ENCODE results near the gene ANKRD9.
"Not testable (repeated sequence)": the region's sequence is repeated elsewhere in the genome, so short reads cannot be mapped to it uniquely, and the experiment has no call there.

The ANKRD9 gene

GRCh38 chr14:102537981-102538601 is 28.5 kb upstream of the ANKRD9 start:
- DNase-seq = no peak

GRCh38 chr14:102532204-102532658 is 22.7 kb upstream of the ANKRD9 start:
- no peak for DNase-seq

DNA sequence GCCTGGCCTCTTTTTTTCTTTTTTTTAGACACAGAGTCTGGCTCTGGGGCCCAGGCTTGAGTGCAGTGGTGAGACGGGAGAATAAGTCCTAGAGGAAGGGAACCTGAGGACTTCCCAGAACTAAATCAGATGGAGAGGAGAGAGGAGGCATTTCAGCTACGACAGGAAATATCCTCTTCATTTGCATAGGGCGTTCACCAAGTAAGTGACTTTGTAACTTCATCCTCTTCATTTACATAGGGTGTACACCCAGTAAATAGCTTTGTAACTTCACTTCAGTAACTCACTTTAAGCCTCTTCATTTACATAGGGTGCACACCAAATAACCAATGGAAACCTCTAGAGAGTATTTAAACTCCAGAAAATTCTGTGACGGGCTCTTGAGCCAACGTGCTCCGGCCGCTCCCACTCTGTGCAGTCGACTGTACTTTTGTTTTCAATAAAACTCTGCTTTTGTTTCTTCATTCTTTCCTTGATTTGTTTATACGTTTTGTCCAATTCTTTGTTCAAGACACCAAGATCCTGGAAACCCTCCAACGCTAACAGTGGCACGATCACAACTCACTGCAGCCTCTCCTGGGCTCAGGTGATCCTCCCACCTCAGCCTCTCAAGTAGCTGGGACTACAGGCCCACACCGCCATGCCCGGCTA is 21.4 kb upstream of the ANKRD9 start:
- DNase-seq = no peak

DNA sequence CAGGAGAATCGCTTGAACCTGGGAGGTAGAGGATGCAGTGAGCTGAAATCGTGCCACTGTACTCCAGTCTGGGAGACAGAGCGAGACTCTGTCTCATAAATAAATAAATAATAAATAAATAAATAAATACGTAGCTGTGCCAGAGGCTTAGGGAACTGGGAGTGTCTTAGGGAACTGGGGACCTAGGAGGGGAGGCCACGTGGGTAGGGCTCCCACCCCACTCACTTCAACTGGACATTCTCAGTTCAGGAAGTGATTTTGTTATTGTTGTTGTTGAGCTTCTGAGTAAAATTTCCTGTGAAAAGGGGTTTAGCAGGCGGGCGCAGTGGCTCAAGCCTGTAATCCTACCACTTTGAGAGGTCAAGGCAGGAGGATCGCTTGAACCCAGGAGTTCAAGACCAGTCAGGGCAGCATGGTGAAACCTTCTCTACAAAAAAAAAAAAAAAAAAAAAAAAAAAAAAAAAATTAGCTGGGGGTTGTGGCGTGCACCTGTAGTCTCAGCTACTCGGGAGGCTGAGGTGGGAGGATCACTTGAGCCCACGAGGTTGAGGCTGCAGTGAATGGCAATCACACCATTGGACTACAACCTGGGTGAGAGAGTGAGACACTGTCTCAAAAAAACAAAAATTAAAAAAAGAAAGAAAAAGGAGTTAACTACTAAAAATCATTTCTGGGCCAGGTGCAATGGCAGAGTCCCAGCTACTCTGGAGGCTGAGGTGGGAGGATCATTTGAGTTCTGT is 19.0 kb upstream of the ANKRD9 start:
- DNase-seq = no peak

GRCh38 chr14:102525929-102526497 is 16.4 kb upstream of the ANKRD9 start:
- no peak for DNase-seq

GRCh38 chr14:102525219-102525928 is 15.8 kb upstream of the ANKRD9 start:
- DNase-seq = no peak

GRCh38 chr14:102524451-102525218 is 15.1 kb upstream of the ANKRD9 start:
- peak; percentile 94 for DNase-seq

DNA sequence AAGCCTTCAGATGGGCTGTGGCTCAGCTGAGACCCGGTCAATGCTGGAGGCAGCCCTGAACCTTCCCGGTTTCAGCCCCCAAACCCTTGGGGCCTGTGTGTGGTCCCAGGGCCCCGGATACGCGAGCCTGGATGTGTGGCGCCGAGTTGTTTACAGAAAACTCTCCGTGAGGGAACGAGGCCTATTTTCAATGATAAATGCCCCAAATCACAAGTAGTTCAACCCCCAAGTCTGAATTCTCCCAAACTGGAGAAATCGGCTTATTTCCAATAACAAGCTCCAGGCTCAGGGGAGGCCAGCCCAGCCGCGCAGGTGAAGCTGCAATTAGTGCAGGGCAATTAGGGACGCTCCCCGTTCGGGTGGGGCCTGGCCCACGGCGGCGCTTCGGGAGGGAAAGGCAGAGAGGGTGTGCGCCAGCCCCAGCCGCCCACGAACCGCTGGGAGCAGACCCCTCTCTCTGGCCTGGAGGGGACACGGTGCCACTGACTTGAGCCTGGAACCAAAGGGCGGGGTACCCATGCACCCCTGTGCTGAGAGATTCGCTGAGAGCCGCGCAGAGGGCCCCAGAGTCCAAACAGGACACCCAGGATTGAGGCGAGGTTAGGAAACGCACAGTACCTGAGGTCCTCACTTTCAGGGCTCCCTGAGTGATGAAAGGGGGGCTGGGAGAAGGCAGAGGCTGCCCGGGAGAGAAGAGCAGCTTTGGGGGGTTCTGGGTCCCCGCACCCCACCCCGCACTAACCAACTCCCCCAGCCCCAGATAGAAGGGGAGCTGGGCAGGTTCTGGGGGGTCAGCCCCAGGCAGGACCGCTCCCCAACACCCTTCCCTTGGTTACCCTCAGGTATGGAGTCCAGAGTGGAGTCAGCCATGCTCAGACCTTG is 14.2 kb upstream of the ANKRD9 start:
- no peak for DNase-seq

DNA sequence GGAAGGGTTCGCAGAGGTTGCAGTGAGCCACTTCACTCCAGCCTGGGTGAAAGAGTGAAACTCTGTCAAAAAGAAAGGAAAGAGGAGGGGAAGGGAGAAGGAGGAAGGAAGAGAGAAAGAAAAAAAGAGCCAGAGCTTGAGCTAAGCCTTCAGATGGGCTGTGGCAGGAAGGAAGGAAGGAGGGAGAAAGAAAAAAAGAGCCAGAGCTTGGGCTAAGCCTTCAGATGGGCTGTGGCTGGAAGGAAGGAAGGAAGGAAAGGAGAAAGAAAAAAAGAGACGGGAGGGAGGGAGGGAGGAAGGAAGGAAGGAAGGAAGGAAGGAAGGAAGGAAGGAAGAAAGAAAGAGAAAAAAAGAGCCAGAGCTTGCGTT is 13.6 kb upstream of the ANKRD9 start:
- no peak for DNase-seq

- not testable (repeated sequence) for DNase-seq
These were observed 10.1 kb upstream of the ANKRD9 start for GRCh38 chr14:102519709-102520108.

DNA sequence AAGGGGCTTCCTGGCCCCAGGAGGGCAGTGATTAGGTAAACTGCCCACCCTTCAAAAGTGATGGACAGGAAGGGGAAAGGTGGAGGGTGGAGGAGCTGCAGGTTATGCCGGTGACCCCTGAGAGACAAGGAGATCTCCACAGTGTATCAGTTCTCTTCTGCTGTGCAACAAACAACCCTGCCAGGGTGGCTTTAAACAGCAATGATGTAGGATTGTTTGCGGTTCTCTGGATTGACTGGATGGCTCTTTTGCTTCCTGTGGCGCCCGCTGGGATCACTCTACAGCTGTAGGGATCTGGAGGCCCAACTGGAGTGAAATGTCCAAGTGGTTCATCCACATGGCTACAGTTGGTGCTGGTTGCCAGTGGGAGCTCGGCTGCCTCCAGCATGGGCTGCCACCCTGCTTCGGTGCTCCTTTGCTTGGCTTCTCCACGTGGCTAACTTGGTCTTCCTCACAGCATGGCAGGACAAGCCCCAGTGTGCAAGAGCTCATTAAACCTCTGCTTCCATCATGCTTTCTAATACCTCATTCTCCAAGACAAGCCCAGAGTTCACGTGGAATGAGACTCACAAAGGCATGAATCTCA is 8.6 kb upstream of the ANKRD9 start:
- DNase-seq = no peak

DNA sequence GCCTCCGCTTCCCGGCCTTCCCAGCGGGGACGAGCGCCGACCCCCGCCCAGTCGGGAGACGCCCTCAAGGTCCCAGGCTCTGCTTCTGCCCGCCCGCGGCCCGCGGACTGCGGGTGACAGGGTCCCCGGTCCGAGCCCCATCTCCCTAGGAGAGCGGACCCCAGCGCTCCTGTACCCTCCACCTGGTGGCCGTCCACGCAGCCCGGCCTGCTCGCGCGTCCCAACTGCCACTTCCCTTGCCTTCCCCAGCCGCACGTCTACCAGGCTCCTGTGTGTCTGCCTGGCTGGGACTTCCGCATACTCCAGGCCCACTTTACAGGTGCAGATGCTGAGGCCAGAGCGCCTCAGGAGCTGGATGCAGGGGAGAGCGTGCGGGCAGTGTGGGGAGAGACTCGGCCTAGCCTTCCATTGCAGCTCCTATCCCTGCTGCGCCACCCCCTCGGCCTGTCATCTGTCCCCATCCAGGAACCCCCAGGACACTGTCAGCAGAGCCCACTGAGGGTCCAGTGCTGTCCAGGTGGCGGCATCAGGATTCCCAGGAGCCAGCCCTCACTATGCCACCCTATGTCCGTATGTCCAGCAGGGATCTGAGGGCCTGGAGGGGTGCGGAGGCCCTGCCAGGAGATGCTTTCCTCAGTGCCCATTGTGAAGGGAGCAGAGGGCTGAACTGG is 8.0 kb upstream of the ANKRD9 start:
- no peak for DNase-seq

DNA sequence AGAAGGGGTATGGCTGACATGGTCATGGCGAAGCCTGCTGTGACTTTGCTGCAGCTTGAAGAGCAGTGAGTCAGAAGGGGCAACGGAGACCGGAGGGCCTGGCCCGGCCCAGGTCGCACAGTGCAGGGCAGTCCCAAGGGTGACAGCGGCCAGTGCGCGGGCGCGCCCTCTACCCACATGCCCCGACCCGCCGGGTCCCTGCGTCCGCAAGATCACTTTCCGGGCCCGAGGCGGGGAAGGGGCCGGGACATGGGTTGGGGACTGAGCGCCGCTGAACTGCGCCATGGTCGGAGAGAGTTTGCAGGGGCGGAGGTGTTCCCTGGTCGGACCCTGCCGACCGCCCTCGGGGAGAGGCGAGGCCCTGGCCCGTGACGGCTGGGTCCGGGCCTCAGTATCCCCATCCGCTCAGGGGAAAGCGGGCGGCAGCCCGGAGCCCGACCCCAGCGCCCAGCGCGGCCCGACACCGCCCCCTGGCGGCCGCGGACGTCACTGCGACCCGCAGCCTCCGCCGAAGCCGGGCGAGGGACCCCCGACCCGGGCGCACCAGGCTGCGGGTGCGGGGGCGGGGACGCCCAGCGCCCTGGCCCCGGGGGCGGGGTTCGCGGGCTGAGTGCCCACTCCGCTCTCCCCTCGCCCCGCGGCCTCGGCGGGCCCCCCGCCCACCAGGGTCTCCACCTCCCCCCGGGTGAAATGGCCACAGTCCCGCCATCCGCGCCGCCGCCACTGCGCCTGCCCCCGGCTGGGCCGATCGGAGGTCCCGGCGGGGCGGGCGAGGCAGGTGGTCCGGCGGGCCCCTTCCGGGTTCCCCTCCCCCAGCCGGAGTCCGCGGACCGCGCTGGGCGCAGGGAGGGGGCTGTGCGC is 7.2 kb upstream of the ANKRD9 start:
- DNase-seq = peak; percentile 64

DNA sequence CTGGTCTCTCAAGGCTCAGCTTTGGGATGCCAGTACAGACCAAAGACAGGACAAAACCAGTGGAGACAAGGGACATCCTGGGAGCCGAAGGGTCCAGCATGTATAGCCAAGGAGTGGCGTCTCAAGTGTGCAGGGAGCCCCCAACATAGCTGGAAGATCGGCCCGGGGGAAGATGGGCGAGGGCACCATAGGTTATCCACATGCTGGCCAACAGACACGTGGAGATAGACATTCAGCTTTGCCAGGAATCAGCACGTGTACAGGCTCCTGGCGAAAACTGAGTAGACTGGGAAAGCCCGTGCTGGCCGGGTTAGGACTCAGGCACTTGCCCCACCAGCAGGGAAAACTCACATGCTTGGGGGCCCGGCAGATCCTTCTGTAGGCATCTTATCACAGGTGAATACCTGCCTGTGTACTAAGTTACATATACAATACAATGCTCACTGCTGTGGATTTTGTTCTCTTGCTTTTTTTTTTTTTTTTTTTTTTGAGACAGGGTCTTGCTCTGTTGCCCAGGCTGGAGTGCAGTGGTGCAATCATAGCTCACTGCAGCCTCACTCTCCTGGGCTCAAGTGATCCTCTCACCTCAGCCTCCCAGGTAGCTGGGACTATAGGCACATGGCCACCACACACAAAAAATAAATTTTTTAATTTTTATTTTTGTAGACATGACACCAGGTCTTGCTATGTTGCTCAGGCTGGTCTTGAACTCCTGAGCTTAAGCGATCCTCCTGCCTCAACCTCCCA is 5.6 kb upstream of the ANKRD9 start:
- DNase-seq = no peak

DNA sequence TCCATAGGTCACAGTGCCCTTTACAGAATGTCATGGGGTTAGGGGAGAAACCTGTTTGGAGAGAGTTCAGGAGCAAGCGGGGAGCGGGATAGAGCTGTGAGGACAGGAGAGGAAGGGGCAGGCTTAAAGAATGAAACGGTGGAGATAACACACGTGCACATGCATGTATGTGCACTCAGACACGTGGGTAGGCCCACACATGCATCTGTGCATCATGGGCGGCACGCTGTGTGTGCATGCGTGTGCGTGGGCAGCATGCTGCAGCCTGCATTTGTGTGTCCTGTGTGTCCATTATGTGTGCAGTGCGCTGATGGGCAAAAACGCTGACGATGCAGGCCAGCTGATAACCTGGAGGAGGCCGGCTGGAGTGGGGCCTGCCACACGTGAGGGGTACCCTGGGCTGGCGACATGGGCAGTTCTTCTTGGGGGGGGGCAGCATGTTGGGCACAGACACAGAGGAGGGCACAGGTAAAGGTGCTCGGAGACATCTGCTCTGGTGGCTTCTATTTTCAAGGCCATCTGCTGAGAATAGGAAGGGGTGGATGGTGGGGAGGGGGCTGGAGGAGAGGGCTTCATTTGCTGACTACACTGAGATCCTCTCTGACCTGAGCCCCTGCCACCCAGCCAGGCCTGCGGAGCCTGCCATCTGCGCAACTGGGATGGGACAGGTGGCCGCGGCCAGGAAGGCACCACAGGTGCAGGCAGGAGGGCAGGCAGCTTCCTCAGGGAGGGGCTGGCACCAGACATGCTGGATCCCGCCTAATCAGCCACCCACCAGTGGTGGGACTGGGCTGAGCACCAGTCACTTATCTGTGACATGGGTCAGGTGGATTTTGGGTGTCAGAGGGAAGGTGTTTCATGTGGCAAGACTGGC is 4.6 kb upstream of the ANKRD9 start:
- no peak for DNase-seq

DNA sequence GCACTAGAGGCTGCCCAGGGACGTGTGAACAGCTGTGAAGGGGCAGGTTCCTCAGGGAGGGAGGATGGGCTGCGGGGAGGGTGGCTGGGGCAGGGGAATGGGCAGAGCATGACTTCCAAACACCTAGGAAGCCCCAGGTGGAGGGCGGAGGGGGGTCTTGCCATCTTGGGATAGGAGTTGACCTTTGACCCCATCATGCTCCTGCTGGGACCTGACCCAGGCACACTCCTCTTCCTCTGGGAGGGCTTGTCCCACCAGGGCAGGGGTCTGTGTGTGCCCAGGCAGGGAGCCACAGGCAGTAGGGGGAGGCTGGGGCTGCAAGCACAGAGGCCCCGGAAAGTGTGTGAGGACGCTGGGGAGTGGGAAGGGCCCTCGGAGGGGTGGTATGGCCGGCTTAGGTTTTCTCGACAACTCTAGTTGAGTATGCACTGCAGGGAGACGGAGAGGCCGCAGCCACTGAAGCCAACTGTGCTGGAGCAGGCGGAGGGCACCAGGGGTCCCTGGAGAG is 3.3 kb upstream of the ANKRD9 start:
- no peak for DNase-seq

GRCh38 chr14:102511538-102511937 is 2.0 kb upstream of the ANKRD9 start:
- no peak for DNase-seq
